T-cell (primary cell): ENCODE measurements around the gene HIBADH. TPM values are rescaled to one million over a fixed set of nuclear protein-coding genes. Genes with fewer than 3 reads are reported as not detected.

ENCODE experiments used
- ATAC-seq, 4 experiments: fragments of 200-7000 bp in 3 of 4; fragments of 150-1000 bp in 1 of 4; cut with Tn5 transposase; replicated peaks in 1 of 4; 1 replicate in 3 of 4; 2 replicates in 1 of 4; pipeline ENCODE4 v1.10.0; 2021; ENCODE audit warnings: moderate library complexity in 3 of 4, mild to moderate bottlenecking in 2 of 4, moderate number of reproducible peaks in 1 of 4
- CTCF ChIA-PET, 2 donors: fragments of 300-600 bp; sonication (Branson Sonifier 250); formaldehyde crosslinking; loops; one replicate each; lab custom pipeline; 2022; ENCODE audit warnings: antibody characterized with exemption in 2 of 2; lab: Charles Lee
- POLR2A ChIA-PET, 2 donors: fragments of 300-600 bp; sonication (Branson Sonifier 250); formaldehyde crosslinking; loops; one replicate each; lab custom pipeline; 2022; ENCODE audit warnings: antibody characterized with exemption in 2 of 2; lab: Charles Lee
- DNase-seq, 35 experiments: peaks; one replicate each; pipeline versions ENCODE4 v3.0.0 to v3.0.0-alpha.2; 2013 to 2023
- H3K27ac ChIP-seq: one replicate; pipeline ENCODE4 v1.5.1; 2013; ENCODE audit warnings: low read length
- H3K27me3 ChIP-seq, 2 experiments: replicated peaks in 1 of 2; 1 replicate in 1 of 2; 2 replicates in 1 of 2; pipeline versions ENCODE4 v1.6.1 to v1.7.0; 2013; ENCODE audit warnings: low read length in 1 of 2, mixed read lengths in 1 of 2; ENCODE audit not compliant: control insufficient read depth in 2 of 2, insufficient read depth in 2 of 2; ENCODE audit errors: extremely low read depth in 1 of 2
- H3K36me3 ChIP-seq, 2 donors: 1 replicate in 1 of 2; 2 replicates in 1 of 2; pipeline versions ENCODE4 v1.6.1 to v1.7.0; 2013; ENCODE audit warnings: low read length in 1 of 2; ENCODE audit not compliant: control insufficient read depth in 2 of 2, insufficient read depth in 1 of 2; ENCODE audit errors: extremely low read depth in 1 of 2
- H3K4me1 ChIP-seq, 2 experiments: 1 replicate in 1 of 2; 2 replicates in 1 of 2; pipeline versions ENCODE4 v1.6.1 to v1.7.0; 2013; ENCODE audit warnings: low read length in 2 of 2, mixed read lengths in 1 of 2; ENCODE audit not compliant: insufficient read depth in 2 of 2, control insufficient read depth in 1 of 2; ENCODE audit errors: extremely low read depth in 1 of 2
- H3K4me3 ChIP-seq, 2 donors: 1 replicate in 1 of 2; 2 replicates in 1 of 2; pipeline versions ENCODE4 v1.5.1 to v1.7.0; 2013; ENCODE audit warnings: mild to moderate bottlenecking in 2 of 2, low read length in 1 of 2, moderate library complexity in 1 of 2; ENCODE audit not compliant: control insufficient read depth in 1 of 2; ENCODE audit errors: extremely low read depth in 1 of 2
- H3K9me3 ChIP-seq: 2 replicates; pipeline ENCODE4 v1.7.0; 2013
- H3K27ac Mint-ChIP-seq, 2 donors: one replicate each; pipeline ENCODE4 v1.8.0; 2020 to 2021; ENCODE audit warnings: mild to moderate bottlenecking in 2 of 2, mixed read lengths in 2 of 2
- H3K27me3 Mint-ChIP-seq, 2 donors: one replicate each; pipeline ENCODE4 v1.8.0; 2021 to 2022; ENCODE audit warnings: mixed read lengths in 2 of 2
- H3K36me3 Mint-ChIP-seq: one replicate; pipeline ENCODE4 v1.8.0; 2021; ENCODE audit warnings: mixed read lengths
- H3K4me1 Mint-ChIP-seq, 3 donors: one replicate each; pipeline ENCODE4 v1.8.0; 2020 to 2022; ENCODE audit warnings: mixed read lengths in 3 of 3, mild to moderate bottlenecking in 1 of 3
- H3K4me3 Mint-ChIP-seq, 3 donors: one replicate each; pipeline ENCODE4 v1.8.0; 2020 to 2022; ENCODE audit warnings: mild to moderate bottlenecking in 3 of 3, mixed read lengths in 3 of 3, moderate library complexity in 3 of 3
- H3K9me3 Mint-ChIP-seq, 3 donors: one replicate each; pipeline ENCODE4 v1.8.0; 2020 to 2022; ENCODE audit warnings: mixed read lengths in 3 of 3
- WGBS: methylation state at CpG from one replicate; pipeline ENCODE4 v1.1.5; 2013; ENCODE audit warnings: missing lambda C conversion rate; ENCODE audit not compliant: insufficient coverage; 5-methylcytosine and 5-hydroxymethylcytosine counted together
- total RNA-seq, 35 experiments: library from RNA in 6 of 35; stranded (reverse) in 6 of 35; fragments of 120-200 nt in 1 of 35; gene quantifications; one replicate each; pipeline versions ENCODE4 v1.2.1 to v1.2.4 and lab custom pipeline; 2013 to 2026

The HIBADH gene
- total RNA-seq, 5 donors from 2014 or later (not counting 1 experiment from before 2014, with no cell fraction given): 9.8 to 12.5 (median 12.0) TPM

GRCh38 chr7:27595009-27595408 is 67.7 kb downstream of the HIBADH start:
- H3K9me3 Mint-ChIP-seq: no peaks in the 10 kb centered on the region
- Histone ChIP-seq H3K36me3 (no peaks in the 10 kb centered on the region), H3K4me3 (no peak overlapping the region), H3K27ac (no peak overlapping the region), H3K9me3 (no peaks in the 10 kb centered on the region), H3K27me3 (no peaks in the 10 kb centered on the region), H3K4me1 (no peaks in the 10 kb centered on the region)
- WGBS: 80% methylated on average over 2 of the region's 5 CpGs
- no peak overlapping the region for H3K4me3 Mint-ChIP-seq
- H3K36me3 Mint-ChIP-seq: peaks cover 42% of the 10 kb centered on the region
- DNase-seq: no peak
- no peaks in the 10 kb centered on the region for H3K27me3 Mint-ChIP-seq
- CTCF ChIA-PET: interaction anchor here in 1 of 2 donors (0.7 kb wide), 1 partner anchor 387 kb away, joined by 6 read pairs; no protein-coding TSS in a partner anchor
- no peak for ATAC-seq
- POLR2A ChIA-PET: no interaction called here
- no peaks in the 10 kb centered on the region for H3K4me1 Mint-ChIP-seq
- no peak overlapping the region for H3K27ac Mint-ChIP-seq

- no peaks in the 10 kb centered on the region for H3K27me3 Mint-ChIP-seq
- DNase-seq (no peak), ATAC-seq (no peak)
- H3K4me3 ChIP-seq: no peak overlapping the region
- ChIA-PET POLR2A (no interaction called here), CTCF (interaction anchor here in 1 of 2 donors (0.6 kb wide), 1 partner anchor 14 kb away, joined by 3 read pairs; no protein-coding TSS in a partner anchor)
- H3K4me1 Mint-ChIP-seq: no peaks in the 10 kb centered on the region
- H3K36me3 Mint-ChIP-seq: peaks cover 37% of the 10 kb centered on the region
- no peaks in the 10 kb centered on the region for H3K27me3 ChIP-seq
- H3K27ac ChIP-seq: no peak overlapping the region
- H3K9me3 Mint-ChIP-seq: no peaks in the 10 kb centered on the region
- H3K9me3 ChIP-seq: no peaks in the 10 kb centered on the region
- no CpG with 5 or more reads among the region's 2 CpGs for WGBS
- no peak overlapping the region for H3K27ac Mint-ChIP-seq
- H3K36me3 ChIP-seq: no peaks in the 10 kb centered on the region
- no peak overlapping the region for H3K4me3 Mint-ChIP-seq
- no peaks in the 10 kb centered on the region for H3K4me1 ChIP-seq
These were observed 69.5 kb downstream of the HIBADH start for GRCh38 chr7:27593226-27593625.

- Mint-ChIP-seq H3K36me3 (peaks cover 38% of the 10 kb centered on the region), H3K9me3 (no peaks in the 10 kb centered on the region), H3K27me3 (no peaks in the 10 kb centered on the region), H3K4me1 (peaks cover 0 to 3% (median 0%) of the 10 kb centered on the region in 3 donors), H3K4me3 (no peak overlapping the region), H3K27ac (no peak overlapping the region)
- ATAC-seq (no peak), DNase-seq (no peak)
- no peak overlapping the region for H3K27ac ChIP-seq
- H3K4me3 ChIP-seq: no peak overlapping the region
- CTCF ChIA-PET: interaction anchor here in 1 of 2 donors (0.6 kb wide), 1 partner anchor 526 kb away, joined by 3 read pairs; no protein-coding TSS in a partner anchor
- no peaks in the 10 kb centered on the region for H3K4me1 ChIP-seq
- POLR2A ChIA-PET: no interaction called here
- no peaks in the 10 kb centered on the region for H3K9me3 ChIP-seq
- H3K36me3 ChIP-seq: no peaks in the 10 kb centered on the region
- no CpG with 5 or more reads among the region's 1 CpG for WGBS
- H3K27me3 ChIP-seq: no peaks in the 10 kb centered on the region
These were observed 72.3 kb downstream of the HIBADH start for GRCh38 chr7:27590416-27590815.

- POLR2A ChIA-PET: no interaction called here
- CTCF ChIA-PET: interaction anchor here in 1 of 2 donors (0.6 to 0.9 kb wide), 3 partner anchors 11 to 1528 kb away, joined by 3 to 5 read pairs (median 3); no protein-coding TSS in a partner anchor
These were observed 75.3 kb downstream of the HIBADH start for GRCh38 chr7:27587429-27587828.

GRCh38 chr7:27586825-27587224 is 75.9 kb downstream of the HIBADH start:
- Mint-ChIP-seq H3K9me3 (no peaks in the 10 kb centered on the region), H3K27ac (no peak overlapping the region), H3K4me1 (peaks cover 0 to 3% (median 0%) of the 10 kb centered on the region in 3 donors), H3K36me3 (peaks cover 24% of the 10 kb centered on the region), H3K27me3 (no peaks in the 10 kb centered on the region), H3K4me3 (no peak overlapping the region)
- Histone ChIP-seq H3K4me3 (no peak overlapping the region), H3K27ac (no peak overlapping the region), H3K36me3 (no peaks in the 10 kb centered on the region), H3K4me1 (no peaks in the 10 kb centered on the region), H3K27me3 (no peaks in the 10 kb centered on the region), H3K9me3 (no peaks in the 10 kb centered on the region)
- WGBS: 89% methylated on average over 8 of the region's 8 CpGs
- DNase-seq (no peak), ATAC-seq (no peak)
- POLR2A ChIA-PET: no interaction called here
- CTCF ChIA-PET: interaction anchor here in 1 of 2 donors (0.9 kb wide), 1 partner anchor 12 kb away, joined by 3 read pairs; no protein-coding TSS in a partner anchor

More at GRCh38 chr7:27587429-27587828, 75.3 kb downstream of the HIBADH start:
- Histone ChIP-seq H3K27ac (no peak overlapping the region), H3K4me3 (no peak overlapping the region), H3K9me3 (no peaks in the 10 kb centered on the region), H3K4me1 (no peaks in the 10 kb centered on the region), H3K27me3 (no peaks in the 10 kb centered on the region), H3K36me3 (no peaks in the 10 kb centered on the region)
- H3K9me3 Mint-ChIP-seq: no peaks in the 10 kb centered on the region
- H3K36me3 Mint-ChIP-seq: peaks cover 29% of the 10 kb centered on the region
- DNase-seq (no peak), ATAC-seq (no peak)
- peaks cover 0 to 3% (median 0%) of the 10 kb centered on the region in 3 donors for H3K4me1 Mint-ChIP-seq
- no peak overlapping the region for H3K4me3 Mint-ChIP-seq
- no peak overlapping the region for H3K27ac Mint-ChIP-seq
- H3K27me3 Mint-ChIP-seq: no peaks in the 10 kb centered on the region
- WGBS: no CpG with 5 or more reads among the region's 3 CpGs

GRCh38 chr7:27585781-27586447 is 76.8 kb downstream of the HIBADH start:
- H3K9me3 Mint-ChIP-seq: no peaks in the 10 kb centered on the region
- H3K36me3 Mint-ChIP-seq: peaks cover 20% of the 10 kb centered on the region
- Histone ChIP-seq H3K9me3 (no peaks in the 10 kb centered on the region), H3K36me3 (no peaks in the 10 kb centered on the region), H3K4me1 (no peaks in the 10 kb centered on the region), H3K4me3 (no peak overlapping the region), H3K27ac (no peak overlapping the region), H3K27me3 (no peaks in the 10 kb centered on the region)
- no peak overlapping the region for H3K27ac Mint-ChIP-seq
- no peak for DNase-seq
- no peak overlapping the region for H3K4me3 Mint-ChIP-seq
- ATAC-seq: no peak
- no peaks in the 10 kb centered on the region for H3K27me3 Mint-ChIP-seq
- ChIA-PET POLR2A (no interaction called here), CTCF (no interaction called here)
- H3K4me1 Mint-ChIP-seq: peaks cover 0 to 3% (median 0%) of the 10 kb centered on the region in 3 donors
- no CpG with 5 or more reads among the region's 2 CpGs for WGBS
